Measurements from ENCODE around the gene CLEC19A. TPM values are rescaled to one million over a fixed set of nuclear protein-coding genes. Genes with fewer than 3 reads are reported as not detected.
"Not testable (repeated sequence)": the region's sequence is repeated elsewhere in the genome, so short reads cannot be mapped to it uniquely, and the experiment has no call there.

Gene CLEC19A
- total and polyA plus RNA-seq, 9 donors: not detected

- 29 to 44% (median 31%) methylated on average over 7 of the region's 7 CpGs for WGBS, 3 donors
- Histone ChIP-seq H3K9me3 (no peaks in the 10 kb centered on the region), H3K27ac (no peak overlapping the region), H3K27me3 (no peaks in the 10 kb centered on the region), H3K4me1 (ENCODE audit: insufficient read depth) (no peaks in the 10 kb centered on the region), H3K36me3 (no peaks in the 10 kb centered on the region), H3K4me3 (no peak overlapping the region)
- DNase-seq: no peak
- intact Hi-C loops (cut with DNase I): no loop called here
- TF ChIP-seq EP300 (IDR thresholded peaks at IDR 0.05) (no peak), POLR2A (IDR thresholded peaks at IDR 0.05) (no peak)
- TF ChIP-seq, protein P1, sequence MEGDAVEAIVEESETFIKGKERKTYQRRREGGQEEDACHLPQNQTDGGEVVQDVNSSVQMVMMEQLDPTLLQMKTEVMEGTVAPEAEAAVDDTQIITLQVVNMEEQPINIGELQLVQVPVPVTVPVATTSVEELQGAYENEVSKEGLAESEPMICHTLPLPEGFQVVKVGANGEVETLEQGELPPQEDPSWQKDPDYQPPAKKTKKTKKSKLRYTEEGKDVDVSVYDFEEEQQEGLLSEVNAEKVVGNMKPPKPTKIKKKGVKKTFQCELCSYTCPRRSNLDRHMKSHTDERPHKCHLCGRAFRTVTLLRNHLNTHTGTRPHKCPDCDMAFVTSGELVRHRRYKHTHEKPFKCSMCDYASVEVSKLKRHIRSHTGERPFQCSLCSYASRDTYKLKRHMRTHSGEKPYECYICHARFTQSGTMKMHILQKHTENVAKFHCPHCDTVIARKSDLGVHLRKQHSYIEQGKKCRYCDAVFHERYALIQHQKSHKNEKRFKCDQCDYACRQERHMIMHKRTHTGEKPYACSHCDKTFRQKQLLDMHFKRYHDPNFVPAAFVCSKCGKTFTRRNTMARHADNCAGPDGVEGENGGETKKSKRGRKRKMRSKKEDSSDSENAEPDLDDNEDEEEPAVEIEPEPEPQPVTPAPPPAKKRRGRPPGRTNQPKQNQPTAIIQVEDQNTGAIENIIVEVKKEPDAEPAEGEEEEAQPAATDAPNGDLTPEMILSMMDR (IDR thresholded peaks at IDR 0.05): no peak
Measured at GRCh38 chr16:19316846-19317245, 31.3 kb downstream of the CLEC19A start.

DNA sequence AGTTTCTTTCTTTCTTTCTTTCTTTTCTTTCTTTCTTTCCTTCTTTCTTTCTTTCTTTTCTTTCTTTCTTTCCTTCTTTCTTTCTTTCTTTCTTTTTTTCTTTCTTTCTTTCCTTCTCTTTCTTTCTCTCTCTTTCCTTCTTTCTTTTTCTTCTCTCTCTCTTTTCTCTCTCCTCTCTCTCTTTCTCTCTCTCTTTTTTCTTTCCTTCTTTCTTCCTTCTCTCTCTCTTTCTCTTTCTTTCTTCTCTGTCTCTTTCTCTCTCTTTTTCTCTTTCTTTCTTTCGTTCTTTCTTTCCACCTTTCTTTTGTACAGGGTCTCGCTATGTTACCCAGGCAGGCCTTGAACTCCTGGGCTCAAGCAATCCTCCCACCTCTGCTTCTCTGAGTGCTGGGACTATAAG lies 35.7 kb downstream of the CLEC19A start:
- H3K4me1 ChIP-seq (ENCODE audit: insufficient read depth); H3K9me3 ChIP-seq; H3K27ac ChIP-seq; DNase-seq; H3K27me3 ChIP-seq; H3K4me3 ChIP-seq; intact Hi-C loops (cut with DNase I); H3K36me3 ChIP-seq: not testable (repeated sequence)
- 71 to 75% (median 74%) methylated on average over 2 of the region's 2 CpGs for WGBS, 3 donors

DNA sequence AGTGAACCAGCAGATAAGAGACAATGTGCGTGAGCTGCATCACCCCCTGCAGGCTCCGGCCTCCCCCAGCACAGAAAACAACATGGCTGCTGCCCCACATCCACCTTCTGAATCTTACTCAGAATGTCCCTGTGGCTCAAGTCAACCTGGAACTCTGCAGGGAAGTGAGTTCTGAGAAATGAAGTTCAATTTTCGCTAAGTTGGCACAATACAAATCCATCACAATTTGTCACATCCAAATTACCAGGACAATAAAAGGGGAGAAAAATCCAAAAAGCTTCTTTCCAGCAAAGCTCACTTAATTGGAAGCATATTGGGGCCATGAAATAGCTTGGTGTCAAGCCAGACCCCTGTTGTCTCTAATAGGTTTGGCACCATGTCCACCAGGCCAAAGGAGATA lies 38.1 kb downstream of the CLEC19A start:
- Histone ChIP-seq H3K36me3 (no peaks in the 10 kb centered on the region), H3K4me1 (ENCODE audit: insufficient read depth) (no peaks in the 10 kb centered on the region), H3K9me3 (no peaks in the 10 kb centered on the region), H3K27ac (no peak overlapping the region), H3K27me3 (no peaks in the 10 kb centered on the region), H3K4me3 (no peak overlapping the region)
- intact Hi-C loops (cut with DNase I): no loop called here
- TF ChIP-seq, protein P1 (IDR thresholded peaks at IDR 0.05): no peak
- DNase-seq: no peak
- WGBS, 3 donors: 43 to 61% (median 54%) methylated on average over 3 of the region's 3 CpGs

- Histone ChIP-seq H3K9me3 (no peaks in the 10 kb centered on the region), H3K4me1 (ENCODE audit: insufficient read depth) (no peaks in the 10 kb centered on the region), H3K4me3 (no peak overlapping the region), H3K36me3 (no peaks in the 10 kb centered on the region), H3K27ac (no peak overlapping the region), H3K27me3 (no peaks in the 10 kb centered on the region)
- no peak for TF ChIP-seq POLR2A (IDR thresholded peaks at IDR 0.05)
- TF ChIP-seq, protein P1 (IDR thresholded peaks at IDR 0.05): no peak
- TF ChIP-seq EP300 (IDR thresholded peaks at IDR 0.05): no peak
- no peak for DNase-seq
- WGBS, 3 donors: 92 to 98% (median 93%) methylated on average over 1 of the region's 1 CpG
- intact Hi-C loops (cut with DNase I): no loop called here
Measured at GRCh38 chr16:19328364-19328763, 42.8 kb downstream of the CLEC19A start.

DNA sequence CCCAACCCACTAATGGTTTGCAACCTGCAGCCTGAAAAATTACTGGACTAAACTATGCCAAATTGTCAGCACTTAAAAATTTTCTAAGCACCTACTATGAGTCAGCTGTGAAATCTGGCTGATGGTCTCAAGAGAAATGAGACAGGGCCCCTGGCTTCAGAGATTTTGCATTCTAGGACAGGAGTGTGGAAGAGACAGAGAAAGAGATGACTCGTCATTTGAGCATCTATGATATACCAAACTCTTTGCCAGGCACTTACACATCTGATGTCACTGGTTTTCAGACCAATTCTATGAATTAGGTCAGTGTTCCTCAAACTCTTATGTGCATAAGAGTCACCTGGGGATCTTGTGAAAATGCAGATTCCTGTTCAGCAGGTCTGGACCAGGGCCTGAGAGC lies 44.4 kb downstream of the CLEC19A start:
- Histone ChIP-seq H3K9me3 (no peaks in the 10 kb centered on the region), H3K27ac (no peak overlapping the region), H3K4me3 (no peak overlapping the region), H3K27me3 (no peaks in the 10 kb centered on the region), H3K36me3 (no peaks in the 10 kb centered on the region), H3K4me1 (ENCODE audit: insufficient read depth) (no peaks in the 10 kb centered on the region)
- TF ChIP-seq POLR2A (IDR thresholded peaks at IDR 0.05) (no peak), EP300 (IDR thresholded peaks at IDR 0.05) (no peak)
- TF ChIP-seq, protein P1 (IDR thresholded peaks at IDR 0.05): no peak
- DNase-seq: no peak
- WGBS, 3 donors: 80 to 100% (median 96%) methylated on average over 1 of the region's 1 CpG
- intact Hi-C loops (cut with DNase I): no loop called here

Data from ovary (tissue), 9 donors.